SK-N-SH (cell line): Measurements from ENCODE around the gene RAB40C. TPM values are rescaled to one million over a fixed set of nuclear protein-coding genes. Genes with fewer than 3 reads are reported as not detected.

Experiments used
- CTCF ChIA-PET: fragments of 300-600, 350-600 bp; formaldehyde crosslinking; extraction: SDS; loops from one replicate; lab custom pipeline; 2021; lab: Yijun Ruan, JAX
- POLR2A ChIA-PET: fragments of 350-600 bp; sonication (Branson Sonifier 250); formaldehyde crosslinking; extraction: SDS; loops from one replicate; lab custom pipeline; 2020; ENCODE audit warnings: antibody characterized with exemption, inconsistent platforms; lab: Yijun Ruan, JAX
- DNase-seq: peaks from one replicate; pipeline ENCODE4 v3.0.0; 2012
- H2AFZ ChIP-seq: fragments of 200-600 bp; sonication (generic); 2 replicates; pipeline ENCODE4 v1.8.1; 2016; ENCODE audit warnings: antibody characterized with exemption, mild to moderate bottlenecking, low read depth
- H3F3A ChIP-seq: fragments of 200-600 bp; sonication (generic); replicated peaks from 2 replicates; pipeline ENCODE3; 2016; ENCODE audit warnings: antibody characterized with exemption, mild to moderate bottlenecking; ENCODE audit not compliant: insufficient read depth
- H3K27ac ChIP-seq, 2 experiments: fragments of 200-500 bp in 1 of 2; fragments of 200-600 bp in 1 of 2; sonication (Bioruptor generic) in 1 of 2; sonication (generic), shearing (Covaris generic) in 1 of 2; 2 replicates each; pipeline versions ENCODE4 v1.5.1 to v1.6.1; 2014 to 2016; ENCODE audit warnings: low read depth in 2 of 2, inconsistent platforms in 1 of 2, low read length in 1 of 2, mild to moderate bottlenecking in 1 of 2, mixed read lengths in 1 of 2
- H3K27me3 ChIP-seq: fragments of 200-600 bp; sonication (generic), shearing (Covaris generic); 2 replicates; pipeline ENCODE4 v1.6.1; 2016; ENCODE audit warnings: mixed run types; ENCODE audit not compliant: insufficient read depth
- H3K36me3 ChIP-seq, 2 experiments: fragments of 200-500 bp in 1 of 2; fragments of 200-600 bp in 1 of 2; sonication (Bioruptor generic) in 1 of 2; sonication (generic) in 1 of 2; replicated peaks in 1 of 2; 2 replicates each; pipeline versions ENCODE3 to v1.5.1; 2014 to 2016; ENCODE audit warnings: low read length in 1 of 2, mild to moderate bottlenecking in 1 of 2; ENCODE audit not compliant: insufficient read depth in 2 of 2, control insufficient read depth in 1 of 2
- H3K4me1 ChIP-seq, 2 experiments: fragments of 200-500 bp in 1 of 2; fragments of 200-600 bp in 1 of 2; sonication (Bioruptor generic) in 1 of 2; sonication (generic), shearing (Covaris generic) in 1 of 2; 2 replicates each; pipeline versions ENCODE4 v1.5.1 to v1.6.1; 2014 to 2016; ENCODE audit warnings: low read depth in 1 of 2, low read length in 1 of 2, mixed run types in 1 of 2; ENCODE audit not compliant: insufficient read depth in 2 of 2, control insufficient read depth in 1 of 2
- H3K4me2 ChIP-seq: fragments of 200-600 bp; sonication (generic), shearing (Covaris generic); 2 replicates; pipeline ENCODE4 v1.6.1; 2017; ENCODE audit warnings: mixed run types
- H3K4me3 ChIP-seq, 2 experiments: fragments of 200-500 bp in 1 of 2; fragments of 200-600 bp in 1 of 2; sonication (Bioruptor generic) in 1 of 2; sonication (generic), shearing (Covaris generic) in 1 of 2; 2 replicates each; pipeline versions ENCODE4 v1.5.1 to v1.8.1; 2014 to 2016; ENCODE audit warnings: low read depth in 2 of 2, inconsistent platforms in 1 of 2, low read length in 1 of 2, mild to moderate bottlenecking in 1 of 2, mixed read lengths in 1 of 2, moderate library complexity in 1 of 2
- H3K79me2 ChIP-seq: fragments of 200-600 bp; sonication (generic); 2 replicates; pipeline ENCODE4 v1.8.1; 2017; ENCODE audit warnings: mild to moderate bottlenecking; ENCODE audit not compliant: insufficient read depth
- H3K9ac ChIP-seq: fragments of 200-600 bp; sonication (generic); 2 replicates; pipeline ENCODE4 v1.6.1; 2017; ENCODE audit warnings: mixed run types
- H3K9me2 ChIP-seq: fragments of 200-600 bp; sonication (generic); 2 replicates; pipeline ENCODE4 v1.6.1; 2017; ENCODE audit warnings: mixed run types
- H3K9me3 ChIP-seq: fragments of 200-600 bp; sonication (generic); 2 replicates; pipeline ENCODE4 v1.6.1; 2017; ENCODE audit warnings: mixed run types, mild to moderate bottlenecking, moderate library complexity
- H4K20me1 ChIP-seq: fragments of 200-600 bp; sonication (generic); 2 replicates; pipeline ENCODE4 v1.6.1; 2017; ENCODE audit warnings: mild to moderate bottlenecking, mixed run types; ENCODE audit not compliant: insufficient read depth
- CHD2 ChIP-seq: fragments of 150-350 bp; IDR thresholded peaks from 2 replicates; pipeline ENCODE4 v1.6.1; 2018; ENCODE audit warnings: low read length; ENCODE audit not compliant: partially characterized antibody
- EP300 ChIP-seq, 2 experiments: IDR thresholded peaks; 2 replicates each; pipeline versions ENCODE4 v1.4.0 to v1.6.1; 2012; ENCODE audit warnings: borderline replicate concordance in 1 of 2, low read depth in 1 of 2, low read length in 1 of 2
- EZH2phosphoT487 ChIP-seq: fragments of 200-600 bp; sonication (generic); IDR thresholded peaks from 2 replicates; pipeline ENCODE4 v1.6.1; 2017; ENCODE audit warnings: low read depth, mixed run types, mild to moderate bottlenecking, antibody characterized with exemption, moderate library complexity, borderline replicate concordance
- FOXJ3 ChIP-seq: sonication (generic); formaldehyde crosslinking; IDR thresholded peaks from 2 replicates; pipeline ENCODE4 v1.5.1; 2020; ENCODE audit warnings: mild to moderate bottlenecking, missing genetic modification reagents
- FOXM1 ChIP-seq: IDR thresholded peaks from 2 replicates; pipeline ENCODE4 v1.4.0; 2012; ENCODE audit warnings: low read depth, mild to moderate bottlenecking
- GATA2 ChIP-seq: sonication (generic); formaldehyde crosslinking; IDR thresholded peaks from 2 replicates; pipeline ENCODE4 v1.5.0; 2020; ENCODE audit warnings: mild to moderate bottlenecking, missing genetic modification reagents
- IRF3 ChIP-seq: fragments of 150-350 bp; IDR thresholded peaks from 2 replicates; pipeline ENCODE4 v1.6.1; 2016; ENCODE audit warnings: mild to moderate bottlenecking, low read depth, low read length
- MXI1 ChIP-seq: IDR thresholded peaks from 2 replicates; pipeline ENCODE4 v1.6.1; 2012; ENCODE audit warnings: mild to moderate bottlenecking, low read depth, low read length, improper control_type of control experiment
- NRF1 ChIP-seq: IDR thresholded peaks from 2 replicates; pipeline ENCODE4 v1.6.1; 2012; ENCODE audit warnings: low read depth, mild to moderate bottlenecking, low read length
- PBX3 ChIP-seq: IDR thresholded peaks from 2 replicates; pipeline ENCODE4; 2012
- POLR2AphosphoS5 ChIP-seq: IDR thresholded peaks from 2 replicates; pipeline ENCODE4 v1.6.1; 2012; ENCODE audit warnings: low read depth, low read length
- RCOR1 ChIP-seq: fragments of 150-350 bp; IDR thresholded peaks from 2 replicates; pipeline ENCODE4 v1.6.1; 2017; ENCODE audit warnings: antibody characterized with exemption, low read length
- SIN3A ChIP-seq: IDR thresholded peaks from 2 replicates; pipeline ENCODE4 v1.6.1; 2012; ENCODE audit warnings: low read depth, mild to moderate bottlenecking, low read length, moderate library complexity, borderline replicate concordance
- SMC3 ChIP-seq: IDR thresholded peaks from 2 replicates; pipeline ENCODE4 v1.6.1; 2012; ENCODE audit warnings: low read depth, low read length, improper control_type of control experiment
- TCF12 ChIP-seq: IDR thresholded peaks from 2 replicates; pipeline ENCODE4 v1.4.0; 2012
- TEAD4 ChIP-seq: IDR thresholded peaks from 2 replicates; pipeline ENCODE4 v1.4.0; 2012; ENCODE audit warnings: mild to moderate bottlenecking, borderline replicate concordance; ENCODE audit not compliant: insufficient read depth
- YY1 ChIP-seq: IDR thresholded peaks from 2 replicates; pipeline ENCODE4 v1.4.0; 2012; ENCODE audit warnings: low read depth, mild to moderate bottlenecking
- WGBS: methylation state at CpG from one replicate; pipeline ENCODE4 v1.1.6; 2017; ENCODE audit warnings: low lambda C conversion rate; 5-methylcytosine and 5-hydroxymethylcytosine counted together
- polyA plus RNA-seq, 3 experiments: library from polyadenylated mRNA; depleted of rRNA; stranded (reverse); fragments of >200 nt; gene quantifications; 2 replicates each; pipeline ENCODE4 v1.2.3, GENCODE V29; 2012
- TF ChIP-seq, protein P1 (sequence below): IDR thresholded peaks from 2 replicates; pipeline ENCODE4 v1.6.1; 2012; ENCODE audit warnings: mild to moderate bottlenecking, low read depth, low read length, moderate library complexity
- TF ChIP-seq, protein P2 (sequence below): IDR thresholded peaks from 2 replicates; pipeline ENCODE4 v1.4.0; 2012; ENCODE audit warnings: low read depth, borderline replicate concordance

Gene RAB40C
- polyA plus RNA-seq, 1 of the 3 experiments (the other 2 are of a cell fraction): 13.0 TPM

DNA sequence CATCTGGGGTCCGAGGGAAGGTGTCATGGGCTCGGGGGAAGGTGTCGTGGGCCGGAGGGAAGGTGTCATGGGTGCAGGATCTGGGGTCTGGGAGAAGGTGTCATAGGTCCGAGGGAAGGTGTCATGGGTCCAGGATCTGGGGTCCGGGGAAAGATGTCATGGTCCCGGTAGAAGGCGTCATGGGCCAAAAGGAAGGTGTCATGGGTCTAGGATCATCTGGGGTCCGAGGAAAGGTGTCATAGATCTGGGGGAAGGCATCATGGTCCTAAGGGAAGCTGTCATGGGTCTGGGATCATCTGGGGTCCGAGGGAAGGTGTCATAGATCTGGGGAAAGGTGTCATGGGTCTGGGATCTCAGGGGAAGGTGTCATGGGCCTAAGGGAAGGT lies 942 bp downstream of the RAB40C start (continued):
- TF ChIP-seq, protein P1, sequence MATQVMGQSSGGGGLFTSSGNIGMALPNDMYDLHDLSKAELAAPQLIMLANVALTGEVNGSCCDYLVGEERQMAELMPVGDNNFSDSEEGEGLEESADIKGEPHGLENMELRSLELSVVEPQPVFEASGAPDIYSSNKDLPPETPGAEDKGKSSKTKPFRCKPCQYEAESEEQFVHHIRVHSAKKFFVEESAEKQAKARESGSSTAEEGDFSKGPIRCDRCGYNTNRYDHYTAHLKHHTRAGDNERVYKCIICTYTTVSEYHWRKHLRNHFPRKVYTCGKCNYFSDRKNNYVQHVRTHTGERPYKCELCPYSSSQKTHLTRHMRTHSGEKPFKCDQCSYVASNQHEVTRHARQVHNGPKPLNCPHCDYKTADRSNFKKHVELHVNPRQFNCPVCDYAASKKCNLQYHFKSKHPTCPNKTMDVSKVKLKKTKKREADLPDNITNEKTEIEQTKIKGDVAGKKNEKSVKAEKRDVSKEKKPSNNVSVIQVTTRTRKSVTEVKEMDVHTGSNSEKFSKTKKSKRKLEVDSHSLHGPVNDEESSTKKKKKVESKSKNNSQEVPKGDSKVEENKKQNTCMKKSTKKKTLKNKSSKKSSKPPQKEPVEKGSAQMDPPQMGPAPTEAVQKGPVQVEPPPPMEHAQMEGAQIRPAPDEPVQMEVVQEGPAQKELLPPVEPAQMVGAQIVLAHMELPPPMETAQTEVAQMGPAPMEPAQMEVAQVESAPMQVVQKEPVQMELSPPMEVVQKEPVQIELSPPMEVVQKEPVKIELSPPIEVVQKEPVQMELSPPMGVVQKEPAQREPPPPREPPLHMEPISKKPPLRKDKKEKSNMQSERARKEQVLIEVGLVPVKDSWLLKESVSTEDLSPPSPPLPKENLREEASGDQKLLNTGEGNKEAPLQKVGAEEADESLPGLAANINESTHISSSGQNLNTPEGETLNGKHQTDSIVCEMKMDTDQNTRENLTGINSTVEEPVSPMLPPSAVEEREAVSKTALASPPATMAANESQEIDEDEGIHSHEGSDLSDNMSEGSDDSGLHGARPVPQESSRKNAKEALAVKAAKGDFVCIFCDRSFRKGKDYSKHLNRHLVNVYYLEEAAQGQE: no peak
- TF ChIP-seq GATA2 (CRISPR knock-in tag) (no peak), POLR2AphosphoS5 (no peak)
- TF ChIP-seq, all 33 proteins: peak for 0

- TF ChIP-seq EP300 (IDR thresholded peaks at IDR 0.05; ENCODE audit: borderline replicate concordance in 1 of 2, low read depth in 1 of 2, low read length in 1 of 2) (no peak), FOXM1 (no peak), YY1 (no peak), EZH2phosphoT487 (no peak), SIN3A (no peak), IRF3 (no peak), POLR2AphosphoS5 (no peak), GATA2 (CRISPR knock-in tag) (no peak), RCOR1 (no peak), PBX3 (no peak), FOXJ3 (CRISPR knock-in tag) (no peak), TCF12 (no peak), CHD2 (no peak), NRF1 (no peak), MXI1 (no peak), TEAD4 (no peak), SMC3 (no peak)
- TF ChIP-seq, protein P1: no peak
- TF ChIP-seq, protein P2, sequence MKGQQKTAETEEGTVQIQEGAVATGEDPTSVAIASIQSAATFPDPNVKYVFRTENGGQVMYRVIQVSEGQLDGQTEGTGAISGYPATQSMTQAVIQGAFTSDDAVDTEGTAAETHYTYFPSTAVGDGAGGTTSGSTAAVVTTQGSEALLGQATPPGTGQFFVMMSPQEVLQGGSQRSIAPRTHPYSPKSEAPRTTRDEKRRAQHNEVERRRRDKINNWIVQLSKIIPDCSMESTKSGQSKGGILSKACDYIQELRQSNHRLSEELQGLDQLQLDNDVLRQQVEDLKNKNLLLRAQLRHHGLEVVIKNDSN: no peak
- POLR2A ChIA-PET: no interaction called here
- Histone ChIP-seq H3K4me3 (peak overlapping the region; percentile 82 to 89; a peak in 3 of 4 replicates), H3K27me3 (no peaks in the 10 kb centered on the region), H3K4me2 (peak overlapping the region; percentile 100), H3K36me3 (peaks cover under 1 to 3% of the 10 kb centered on the region in 2 experiments), H2AFZ (no peak overlapping the region), H3K9me3 (no peaks in the 10 kb centered on the region), H3K9me2 (no peaks in the 10 kb centered on the region), H3K9ac (peak overlapping the region; percentile 81; the same call in 1 of the 2 replicates), H3K27ac (no peak overlapping the region), H4K20me1 (peaks cover 45% of the 10 kb centered on the region), H3K4me1 (peaks cover 14 to 27% of the 10 kb centered on the region in 2 experiments; a peak in 2 of 4 replicates), H3K79me2 (peaks cover 80% of the 10 kb centered on the region), H3F3A (peaks cover 19% of the 10 kb centered on the region)
- CTCF ChIA-PET: no interaction called here
- no peak for DNase-seq
- WGBS: 94% methylated on average over 8 of the region's 8 CpGs
Observed at GRCh38 chr16:591231-591630, 1.4 kb downstream of the RAB40C start.
